Measurements from ENCODE around the gene KCTD1.
A peak's percentile ranks its signal among the peaks of the same experiment; 100 is the strongest.

KCTD1 gene
- 1.9 to 3.2 reads per million in 2 donors for total RNA-seq

DNA sequence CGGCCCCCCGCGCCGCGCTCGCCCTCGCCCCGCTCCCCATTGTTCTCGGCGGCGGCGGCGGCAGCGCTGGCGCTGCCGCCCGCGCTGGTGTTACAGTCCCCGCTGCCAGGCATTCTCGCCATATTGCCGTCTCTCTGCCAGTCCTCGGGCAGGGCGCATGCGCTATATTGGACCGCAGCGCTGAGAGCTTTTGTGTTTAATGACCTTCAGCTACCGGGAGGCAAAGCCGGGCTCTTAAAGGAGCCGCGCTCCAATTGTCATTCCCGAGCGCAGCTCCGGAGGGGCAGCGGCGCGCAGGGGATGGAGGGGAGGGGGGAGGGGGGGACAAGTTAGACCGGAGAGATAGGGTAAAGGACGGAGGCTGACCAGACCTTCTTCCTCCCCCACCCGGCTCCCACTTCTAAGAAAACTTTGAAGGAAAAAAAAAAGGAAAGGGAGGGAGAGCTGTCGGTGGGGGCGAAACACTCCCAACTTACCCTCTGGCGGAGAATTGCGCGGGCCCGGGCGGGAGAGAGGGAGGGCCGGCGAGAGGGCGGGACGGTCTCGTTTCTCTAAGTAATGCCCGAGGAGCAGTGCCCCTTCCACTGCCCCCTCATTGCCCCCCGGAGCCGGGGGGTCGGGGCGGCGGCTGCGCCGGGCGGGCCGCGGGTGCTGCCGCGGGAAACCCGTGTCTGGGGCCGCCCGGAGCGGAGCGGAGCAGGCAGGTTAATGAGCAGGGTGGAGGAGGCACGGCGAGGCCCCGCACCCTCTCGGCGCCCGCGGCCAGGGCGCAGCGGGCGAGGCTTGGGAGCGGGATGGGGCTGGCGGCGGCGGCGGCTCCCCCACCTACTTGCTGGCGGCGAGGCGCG lies at the start of gene KCTD1:
TSS of gene KCTD1 (minus strand) at position 139 of the 848 bp plus-strand sequence. CDS start at position 122, 17 bp downstream.
- peak; percentile 22 for DNase-seq

DNA sequence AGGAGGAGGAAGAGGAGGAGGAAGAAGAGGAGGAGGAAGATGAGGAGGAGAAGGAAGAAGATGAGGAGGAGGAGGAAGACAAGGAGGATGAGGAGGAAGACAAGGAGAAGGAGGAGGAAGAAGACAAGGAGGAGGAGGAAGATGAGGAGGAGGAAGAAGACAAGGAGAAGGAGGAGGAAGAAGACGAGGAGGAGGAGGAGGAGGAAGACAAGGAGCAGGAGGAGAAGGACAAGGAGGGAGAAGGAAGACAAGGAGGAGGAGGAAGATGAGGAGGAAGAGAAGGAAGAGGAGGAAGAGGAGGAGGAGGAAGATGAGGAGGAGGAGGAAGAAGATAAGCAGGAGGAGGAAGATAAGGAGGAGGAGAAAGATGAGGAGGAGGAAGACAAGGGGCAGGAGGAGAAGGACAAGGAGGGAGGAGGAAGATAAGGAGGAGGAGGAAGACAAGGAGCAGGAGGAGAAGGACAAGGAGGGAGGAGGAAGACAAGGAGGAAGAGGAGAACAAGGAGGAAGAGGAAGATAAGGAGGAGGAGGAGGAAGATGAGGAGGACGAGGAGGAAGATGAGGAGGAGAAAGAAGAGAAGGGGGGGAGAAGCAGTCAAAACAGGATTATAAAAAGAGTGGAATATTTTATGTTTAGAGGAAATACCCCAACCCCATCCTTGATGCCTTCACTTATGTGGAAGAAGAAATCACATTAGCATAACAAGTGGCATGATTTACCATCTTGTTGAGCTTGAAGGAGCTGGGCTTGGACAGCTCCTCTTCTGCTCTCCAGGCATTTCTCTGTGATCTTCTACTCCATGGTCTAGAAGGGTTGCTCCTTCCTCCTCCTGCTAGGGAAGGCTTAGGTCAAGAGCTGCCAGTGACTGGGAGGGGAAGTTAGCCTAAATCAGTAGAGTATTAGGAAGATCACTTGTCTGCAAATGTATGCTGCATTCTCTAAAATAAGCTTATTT lies 45.3 kb upstream of the KCTD1 start:
- DNase-seq, result no peak

DNA sequence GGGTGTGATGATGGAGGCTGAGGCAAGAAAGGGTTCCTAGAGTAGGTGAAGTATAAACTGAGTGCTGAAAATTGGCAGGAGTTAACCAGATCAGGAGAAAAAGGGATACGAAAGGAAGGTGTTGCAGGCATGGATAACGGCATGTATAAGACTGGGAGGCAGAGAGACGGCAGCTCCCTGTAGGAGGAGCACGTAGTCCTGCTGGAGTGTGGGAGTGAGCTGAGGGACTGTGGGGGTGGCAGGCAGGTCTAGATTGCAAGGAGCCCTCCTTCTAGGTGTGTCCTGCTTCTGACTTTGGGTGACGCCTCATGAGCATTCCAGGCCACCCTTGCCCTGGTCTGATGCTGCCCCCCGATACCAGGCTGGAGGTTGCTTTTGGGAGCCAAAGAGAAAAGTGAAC lies 36.4 kb upstream of the KCTD1 start:
- DNase-seq, result no peak

DNA sequence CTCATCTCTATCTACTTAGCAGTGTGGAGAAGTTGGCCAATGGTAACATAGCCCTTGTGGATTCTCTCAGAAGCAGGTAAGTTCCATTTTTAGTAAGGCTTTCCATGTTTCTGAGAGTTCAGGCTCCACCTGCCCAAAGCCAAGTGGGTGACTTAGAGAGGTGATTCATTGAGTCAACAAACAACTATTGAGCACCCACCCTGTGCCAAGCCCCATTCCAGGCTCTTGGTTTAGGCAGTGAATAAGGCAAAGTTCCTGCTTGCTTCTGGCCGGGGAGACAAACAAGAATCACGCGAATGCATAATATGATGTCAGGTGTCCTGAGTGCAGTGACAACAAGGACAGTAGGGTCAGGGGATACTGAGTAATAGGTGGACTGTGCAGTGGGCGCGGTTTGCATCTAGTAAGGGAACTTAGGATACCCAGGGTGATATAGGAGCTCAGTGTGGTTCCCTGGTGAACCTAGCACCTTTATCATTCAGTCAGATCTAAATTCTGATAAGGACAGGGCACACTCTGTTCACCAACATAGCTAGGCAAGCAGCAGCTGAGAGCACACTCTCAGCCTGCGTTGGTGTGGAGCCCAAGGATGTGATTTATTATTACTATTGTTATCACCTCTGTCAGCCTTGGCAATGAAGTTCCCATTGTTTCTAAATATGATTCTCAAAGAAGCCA lies 31.7 kb upstream of the KCTD1 start:
- no peak for DNase-seq

DNA sequence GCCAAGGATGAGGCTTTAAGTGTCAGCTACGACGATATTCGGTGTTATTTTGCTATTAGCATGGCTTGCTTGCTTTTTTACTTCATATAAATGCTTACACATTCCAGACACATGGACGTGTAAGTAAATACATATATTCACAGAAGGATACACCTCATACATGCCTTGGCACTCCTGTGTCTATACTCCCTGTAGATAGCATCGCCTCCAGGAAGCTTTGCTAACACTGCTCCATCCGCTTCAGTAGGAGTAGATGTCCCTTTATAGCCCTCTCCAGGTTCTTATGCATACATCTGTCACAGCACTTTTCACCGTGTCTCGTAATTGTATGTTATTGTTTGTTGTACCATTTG lies 27.5 kb upstream of the KCTD1 start:
- DNase-seq, result no peak

DNA sequence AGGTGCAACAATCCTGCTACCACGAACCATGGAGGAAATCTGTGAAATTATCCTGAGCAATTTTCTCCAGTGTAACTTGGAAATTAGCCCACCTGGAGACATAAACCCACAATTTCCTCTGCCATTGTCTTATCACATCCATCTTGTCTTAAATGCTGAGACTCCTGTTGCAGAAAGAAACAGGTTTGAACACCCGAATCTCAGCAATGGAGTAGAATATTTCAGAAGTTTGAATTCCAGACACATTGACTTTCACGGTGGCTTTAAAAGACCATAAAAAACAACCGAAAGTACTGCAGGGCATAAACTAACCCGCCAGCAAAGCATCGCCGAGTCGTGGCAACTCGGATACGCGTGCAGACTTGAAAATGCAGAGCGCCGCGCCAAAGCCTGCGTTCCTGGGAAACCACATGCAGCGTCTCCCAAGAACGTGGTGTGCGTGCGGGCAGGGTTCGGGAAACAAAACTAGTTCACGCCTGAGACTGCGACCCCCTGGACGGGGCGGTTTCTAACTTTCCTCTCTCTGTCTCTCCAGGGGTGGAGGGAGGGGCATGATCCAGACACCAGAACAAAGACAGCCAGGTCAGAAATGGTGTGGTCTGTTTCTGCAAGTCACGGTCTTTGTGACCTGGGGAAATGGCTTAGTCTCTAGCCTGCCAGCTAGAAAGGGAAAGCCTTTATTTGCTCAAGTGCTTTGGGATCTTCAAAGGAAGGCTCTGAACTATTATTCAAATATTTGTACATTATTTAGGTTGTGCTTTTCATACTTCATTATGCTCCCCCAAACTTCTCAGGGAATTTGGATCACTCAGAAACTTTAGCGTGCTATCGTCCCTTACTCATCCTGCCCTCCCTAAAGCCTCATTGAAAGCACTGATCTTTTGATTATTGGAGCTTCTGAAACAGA lies 26.9 kb upstream of the KCTD1 start:
- no peak for DNase-seq

DNA sequence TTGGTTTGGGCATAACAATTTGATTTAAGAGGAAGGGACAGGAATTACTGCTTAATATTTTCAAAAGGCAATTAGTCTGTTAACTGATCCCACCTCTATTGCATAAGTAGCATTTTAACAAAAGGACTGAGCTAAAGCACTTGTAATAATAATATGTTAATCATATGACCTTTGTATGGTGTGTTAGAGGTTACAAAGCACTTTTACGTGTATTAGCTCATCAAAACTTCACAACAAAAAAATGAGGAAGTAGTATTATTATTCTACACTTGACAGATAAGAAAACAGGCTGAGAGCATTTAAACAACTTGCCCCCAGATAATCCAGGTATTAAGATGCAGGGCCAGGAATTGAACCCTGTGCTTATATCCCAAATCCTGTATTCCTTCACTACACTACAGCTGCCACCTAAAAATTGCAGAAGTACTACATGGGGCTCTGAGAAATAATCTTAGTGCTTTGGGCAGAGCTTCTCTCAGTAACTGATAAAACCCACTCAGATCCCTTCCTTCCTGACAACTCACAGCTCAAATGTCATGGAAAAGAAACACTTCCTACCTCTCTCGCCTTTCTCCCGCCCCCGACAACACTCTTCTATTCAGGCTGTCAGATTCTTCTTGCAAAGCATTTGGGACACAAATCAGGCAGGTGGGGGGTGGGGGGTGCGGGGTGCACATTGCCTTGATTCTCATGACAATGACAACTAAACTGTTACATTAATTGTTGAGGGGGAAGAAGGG lies 20.7 kb upstream of the KCTD1 start:
- DNase-seq, result no peak

DNA sequence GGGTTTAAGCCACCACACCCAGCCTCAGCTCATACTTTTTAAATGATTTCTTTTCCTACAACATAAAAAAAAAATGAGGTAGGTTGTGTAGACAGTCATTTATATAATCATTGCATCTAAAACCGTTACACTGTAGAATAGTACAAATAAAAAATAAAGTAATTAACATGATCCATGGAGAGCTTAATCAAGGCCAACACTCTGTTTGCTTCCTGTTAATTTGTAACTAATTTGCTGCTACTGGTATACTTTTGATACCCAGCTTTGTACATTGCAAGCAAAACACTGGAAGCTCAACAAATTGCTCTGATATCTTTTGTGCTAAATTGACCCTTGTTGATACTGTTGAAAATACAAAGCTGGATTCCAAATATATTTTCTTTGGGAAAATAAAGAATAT lies 20.2 kb upstream of the KCTD1 start:
- DNase-seq, result no peak

DNA sequence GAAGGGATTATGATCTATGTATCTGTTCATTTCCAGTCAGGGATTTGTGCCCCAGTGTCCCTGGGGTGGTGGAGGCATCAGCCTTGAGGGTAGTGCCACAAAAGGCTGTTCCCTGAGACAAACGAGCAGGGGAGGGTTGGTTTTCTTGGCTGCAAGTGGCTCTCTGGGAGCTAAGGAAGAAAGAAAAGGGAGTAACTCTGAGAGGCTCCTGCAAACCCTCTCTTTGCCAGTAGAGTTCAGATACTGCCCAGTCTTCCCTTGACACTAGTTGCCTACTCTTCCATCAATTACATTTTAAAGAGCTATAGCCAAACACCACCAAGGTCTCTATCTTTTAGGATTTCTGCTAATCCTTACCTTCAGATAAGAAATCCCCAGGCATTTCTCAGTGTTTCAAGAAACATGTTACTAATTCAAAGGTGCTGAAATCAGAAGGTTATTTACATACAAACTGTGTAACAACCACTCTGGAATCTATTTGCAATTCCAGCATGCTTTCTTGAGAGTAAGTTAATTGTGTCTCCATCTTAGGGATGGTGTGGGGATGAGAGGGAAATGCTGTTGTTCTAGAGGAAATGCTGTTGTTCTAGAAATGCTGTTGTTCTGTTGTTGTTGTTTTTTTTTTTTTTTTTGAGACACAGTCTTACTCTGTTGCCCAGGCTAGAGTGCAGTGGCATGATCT lies 18.7 kb upstream of the KCTD1 start:
- DNase-seq, result no peak

DNA sequence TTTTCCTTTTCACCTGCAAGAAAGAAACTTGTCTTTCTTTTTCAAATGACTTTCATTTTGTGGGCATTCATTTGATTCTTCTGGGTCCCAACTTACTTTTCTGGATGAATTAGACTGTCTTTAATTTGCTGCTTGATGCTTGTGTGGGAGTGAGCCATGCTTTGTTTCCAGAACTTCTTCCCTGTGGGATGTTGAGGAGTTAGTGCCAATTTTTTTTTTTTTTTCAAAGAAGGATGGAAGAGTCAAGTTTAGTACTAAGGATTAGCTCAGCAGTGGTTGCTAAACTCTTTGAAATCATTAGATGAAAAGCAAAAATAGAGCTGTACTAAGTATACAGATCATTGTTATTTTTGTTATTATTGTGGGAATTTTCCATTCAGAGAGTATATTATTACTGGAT lies 17.2 kb upstream of the KCTD1 start:
- DNase-seq, result no peak

DNA sequence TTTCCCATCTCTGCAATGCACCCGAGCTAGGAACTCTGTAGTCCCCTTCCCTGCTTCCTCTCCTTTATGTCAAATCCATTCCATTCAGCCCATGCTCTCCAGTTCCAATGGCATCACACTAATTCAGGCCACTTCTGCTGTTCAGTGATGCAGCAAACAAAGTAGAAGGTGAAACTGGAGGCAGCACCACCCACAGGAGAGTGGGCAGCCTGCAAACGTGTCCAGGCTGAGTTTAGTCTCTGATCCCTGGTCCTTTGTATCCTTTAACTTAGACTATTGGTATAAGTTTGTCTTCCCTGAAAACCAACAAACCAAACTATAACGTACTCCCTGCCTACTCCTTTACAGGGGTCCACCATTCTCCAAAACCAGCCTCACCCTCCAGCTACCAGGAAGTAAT lies 14.7 kb upstream of the KCTD1 start:
- no peak for DNase-seq

DNA sequence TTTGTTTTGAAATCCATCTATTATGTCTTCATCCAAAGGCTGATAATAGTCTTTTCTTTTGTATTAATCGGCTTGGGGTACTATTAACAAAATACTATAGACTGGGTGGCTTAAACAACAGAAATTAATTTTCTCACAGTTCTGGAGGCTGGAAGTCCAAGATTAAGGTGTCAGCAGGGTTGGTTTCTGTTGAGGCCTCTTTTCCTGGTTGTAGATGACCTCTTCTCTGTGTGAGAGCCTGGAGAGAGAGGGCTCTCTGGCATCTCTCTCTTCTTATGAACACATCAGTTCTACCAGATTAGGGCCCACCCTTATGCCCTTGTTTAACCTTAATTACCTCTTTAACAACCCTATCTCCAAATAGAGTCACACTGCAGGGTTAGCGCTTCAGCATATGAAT lies 14.2 kb upstream of the KCTD1 start:
- no peak for DNase-seq

DNA sequence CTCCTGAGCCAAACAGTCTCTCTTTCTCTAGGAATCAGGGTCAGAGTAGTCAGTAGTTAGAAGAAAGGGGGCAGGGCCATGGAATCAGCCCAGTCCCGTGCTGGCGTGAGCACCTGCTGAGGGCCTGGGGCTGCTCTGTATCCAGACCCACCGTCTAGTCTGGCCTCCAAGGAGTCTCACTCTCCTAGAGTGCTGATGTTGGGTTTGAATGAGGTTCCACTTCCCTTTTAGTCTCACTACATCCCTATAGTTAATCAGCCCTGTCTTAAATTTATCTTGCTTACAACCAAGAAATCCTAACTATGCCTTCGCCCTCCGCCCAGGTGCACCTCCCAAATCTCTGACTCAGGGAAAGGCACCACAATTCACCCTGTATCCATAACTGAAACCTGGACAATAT lies 13.4 kb upstream of the KCTD1 start:
- DNase-seq, result no peak

DNA sequence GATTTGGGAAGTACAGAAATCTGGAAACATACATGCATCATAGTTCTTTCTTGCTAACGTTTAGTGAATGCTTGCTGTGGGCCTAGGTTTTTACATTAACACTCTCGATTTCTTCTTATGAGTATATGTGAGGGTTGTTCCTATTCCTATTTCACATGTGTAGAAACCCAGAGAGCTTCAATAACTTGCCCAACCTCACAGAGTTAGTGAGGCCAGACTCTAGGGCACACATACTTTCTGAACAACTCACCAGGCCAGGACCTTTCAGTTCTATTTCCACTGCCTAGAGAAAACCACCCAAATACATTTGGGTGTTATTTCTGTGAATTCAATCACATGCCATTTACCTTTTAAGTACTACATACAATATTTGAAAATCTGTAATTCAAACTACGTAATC lies 8.2 kb upstream of the KCTD1 start:
- DNase-seq, result no peak

DNA sequence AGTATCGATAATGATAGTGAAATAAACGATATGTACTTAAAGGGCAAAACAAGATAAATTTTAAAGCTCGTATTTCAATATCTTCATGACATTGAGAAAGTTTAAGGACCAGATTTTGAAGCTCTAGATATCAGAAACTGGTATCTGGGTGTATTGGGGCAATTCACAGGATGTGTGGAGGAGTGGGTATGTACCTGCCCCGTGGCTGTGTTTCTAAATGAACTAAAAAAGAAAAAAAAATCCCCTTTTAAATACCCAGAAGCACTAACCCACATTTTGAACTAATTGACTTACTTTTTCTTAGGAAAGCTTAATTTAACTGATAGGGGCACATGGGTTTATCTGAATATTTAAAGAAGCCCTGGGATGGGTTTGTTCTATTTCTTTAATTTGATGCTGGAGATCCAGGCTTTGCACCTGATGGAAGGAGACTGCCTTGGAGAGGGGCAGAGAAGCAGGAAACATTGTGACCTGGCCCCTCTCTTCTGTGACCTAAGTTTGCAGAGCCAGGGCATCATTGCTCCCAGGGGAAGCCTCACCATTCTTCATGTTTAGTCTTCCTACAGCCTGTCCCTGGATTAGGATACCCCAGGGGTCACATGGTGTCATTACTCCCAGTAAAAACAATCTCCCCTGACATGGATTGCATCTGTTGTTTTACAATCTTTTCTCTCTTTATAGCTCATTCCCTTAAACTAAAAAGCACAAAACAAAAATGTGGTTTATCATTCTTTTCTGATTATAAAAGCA lies 7.6 kb upstream of the KCTD1 start:
- no peak for DNase-seq

DNA sequence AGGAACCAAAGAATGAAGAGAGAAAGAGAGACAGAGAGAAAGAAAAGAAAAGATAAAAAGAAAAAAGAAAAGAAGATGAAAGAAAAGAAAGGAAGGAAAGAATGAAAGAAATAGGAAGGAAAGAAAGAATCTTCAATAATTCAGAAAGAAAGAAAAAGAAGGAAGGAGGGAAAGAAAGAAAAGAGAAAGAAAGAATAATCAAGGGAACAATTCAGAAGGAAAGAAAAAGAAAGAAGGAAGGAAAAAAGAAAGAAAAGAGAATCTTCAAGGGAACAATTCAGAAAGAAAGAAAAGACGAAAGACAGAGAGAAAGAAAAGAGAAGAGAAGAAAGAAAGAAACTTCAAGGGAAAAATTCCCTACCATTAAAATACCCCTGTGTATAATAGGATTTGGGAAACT lies 5.6 kb upstream of the KCTD1 start:
- DNase-seq, result no peak

DNA sequence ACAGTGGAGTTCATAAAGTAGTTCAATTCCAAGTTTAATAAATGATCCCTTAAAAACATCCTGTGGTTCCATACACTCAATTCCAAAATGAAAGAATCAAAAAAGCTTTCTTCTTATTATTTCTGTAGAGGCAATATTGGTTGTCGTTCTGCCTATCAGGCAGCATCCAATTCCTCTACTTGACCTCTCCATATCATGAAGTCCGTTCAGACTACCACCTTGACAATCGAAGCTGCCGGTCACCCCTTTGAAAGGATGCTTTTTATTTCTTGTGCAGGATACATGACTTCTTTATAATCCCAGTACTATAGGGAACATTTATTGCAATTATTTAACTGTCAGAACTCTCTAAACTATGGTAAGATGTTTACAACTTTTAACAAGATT lies 3.3 kb upstream of the KCTD1 start:
- no peak for DNase-seq

DNA sequence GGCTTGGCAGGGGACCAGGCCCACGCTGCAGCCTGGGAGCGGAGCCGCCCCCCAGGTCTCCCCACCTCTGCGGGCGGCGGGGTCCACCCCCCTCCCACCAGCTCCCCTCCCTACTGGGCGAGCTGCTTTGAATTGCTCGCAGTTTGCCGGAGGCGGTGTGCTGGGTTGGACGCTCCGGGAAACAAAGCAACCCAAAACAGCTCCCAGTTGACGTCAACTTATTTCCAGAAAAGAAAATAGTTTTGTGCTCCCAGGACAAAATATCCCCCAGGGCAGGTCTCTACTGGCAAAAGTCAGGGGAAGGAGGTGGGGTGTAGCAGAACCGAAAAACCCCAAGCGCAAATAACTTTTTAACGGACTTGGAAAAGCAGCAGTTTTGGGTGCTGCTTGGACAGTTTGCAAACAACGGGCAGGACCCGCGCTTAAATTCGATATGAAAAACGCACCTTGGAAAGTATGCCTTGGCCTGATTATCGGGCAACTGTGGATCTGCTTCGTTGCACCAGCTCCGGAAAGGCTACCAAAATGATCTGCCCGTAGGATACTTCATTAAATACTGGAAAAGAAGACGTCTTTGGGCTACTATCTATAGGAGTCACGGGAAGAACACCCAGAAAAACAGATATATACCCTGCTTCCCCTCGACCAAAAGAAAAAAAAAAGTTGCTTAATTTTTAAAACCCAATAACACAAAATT lies 2.8 kb upstream of the KCTD1 start:
- DNase-seq, result no peak
